ENCODE data around the gene DCC.

The DCC gene

GRCh38 chr18:52499644-52500043 lies 159.6 kb downstream of the DCC start:
- no peak for TF ChIP-seq CTCF (conservative IDR thresholded peaks at IDR 0.05; ENCODE audit: low read depth, low read length)
- no peak for DNase-seq (ENCODE audit: low read depth)
- no peak overlapping the region for H3K4me3 ChIP-seq (ENCODE audit: low read depth, low read length)

- no peak overlapping the region for H3K4me3 ChIP-seq (ENCODE audit: low read depth, low read length)
- no peak for TF ChIP-seq CTCF (conservative IDR thresholded peaks at IDR 0.05; ENCODE audit: low read depth, low read length)
- no peak for DNase-seq (ENCODE audit: low read depth)
These were observed 164.6 kb downstream of the DCC start for GRCh38 chr18:52504589-52504988.

GRCh38 chr18:52510139-52510538 lies 170.1 kb downstream of the DCC start:
- no peak for TF ChIP-seq CTCF (conservative IDR thresholded peaks at IDR 0.05; ENCODE audit: low read depth, low read length)
- H3K4me3 ChIP-seq (ENCODE audit: low read depth, low read length) = no peak overlapping the region
- DNase-seq (ENCODE audit: low read depth) = no peak

- DNase-seq (ENCODE audit: low read depth) = no peak
These were observed 178.1 kb downstream of the DCC start for GRCh38 chr18:52518086-52518485.

GRCh38 chr18:52519021-52519420 lies 179.0 kb downstream of the DCC start:
- no peak overlapping the region for H3K4me3 ChIP-seq (ENCODE audit: low read depth, low read length)
- no peak for DNase-seq (ENCODE audit: low read depth)
- TF ChIP-seq CTCF (conservative IDR thresholded peaks at IDR 0.05; ENCODE audit: low read depth, low read length) = no peak

More at GRCh38 chr18:52518086-52518485, 178.1 kb downstream of the DCC start:
- H3K4me3 ChIP-seq (ENCODE audit: low read depth, low read length) = no peak overlapping the region
- TF ChIP-seq CTCF (conservative IDR thresholded peaks at IDR 0.05; ENCODE audit: low read depth, low read length) = no peak

- TF ChIP-seq CTCF (conservative IDR thresholded peaks at IDR 0.05; ENCODE audit: low read depth, low read length) = no peak
- DNase-seq (ENCODE audit: low read depth) = no peak
These were observed 183.6 kb downstream of the DCC start for GRCh38 chr18:52523566-52523965.

GRCh38 chr18:52531836-52532235 lies 191.8 kb downstream of the DCC start:
- no peak overlapping the region for H3K4me3 ChIP-seq (ENCODE audit: low read depth, low read length)
- DNase-seq (ENCODE audit: low read depth) = no peak
- TF ChIP-seq CTCF (conservative IDR thresholded peaks at IDR 0.05; ENCODE audit: low read depth, low read length) = no peak

More at GRCh38 chr18:52523566-52523965, 183.6 kb downstream of the DCC start:
- no peak overlapping the region for H3K4me3 ChIP-seq (ENCODE audit: low read depth, low read length)

Data from choroid plexus epithelial cell (primary cell).